SU-DHL-6 (cell line): ENCODE data around the gene SSNA1.
A peak's percentile ranks its signal among the peaks of the same experiment; 100 is the strongest.

Experiments used
- H2AFZ ChIP-seq: fragments of 200-600 bp; sonication (generic); 2 replicates; pipeline ENCODE4 v1.6.1; 2014; ENCODE audit warnings: low read depth, mild to moderate bottlenecking, moderate library complexity, mixed read lengths, antibody characterized with exemption, low read length; ENCODE audit not compliant: severe bottlenecking
- H3F3A ChIP-seq: fragments of 200-600 bp; shearing (Covaris generic); 2 replicates; pipeline ENCODE4 v1.6.0; 2016; ENCODE audit warnings: antibody characterized with exemption, mild to moderate bottlenecking; ENCODE audit not compliant: insufficient read depth
- H3K27ac ChIP-seq: fragments of 200-600 bp; sonication (generic); 2 replicates; pipeline ENCODE4 v1.5.1; 2016; ENCODE audit warnings: low read depth, mild to moderate bottlenecking, low read length, moderate library complexity, mixed read lengths
- H3K27me3 ChIP-seq: fragments of 200-600 bp; sonication (generic), shearing (Covaris generic); 2 replicates; pipeline ENCODE4 v1.6.0; 2014; ENCODE audit warnings: mild to moderate bottlenecking, low read length
- H3K36me3 ChIP-seq: fragments of 200-600 bp; sonication (generic); 2 replicates; pipeline ENCODE4 v1.6.1; 2014; ENCODE audit warnings: mild to moderate bottlenecking, low read length, mixed read lengths
- H3K4me2 ChIP-seq: fragments of 300-600, 200-600 bp; shearing (Covaris generic), sonication (generic); 2 replicates; pipeline ENCODE4 v1.6.0; 2014; ENCODE audit warnings: low read length, low read depth, mild to moderate bottlenecking; ENCODE audit not compliant: poor library complexity, severe bottlenecking
- H3K4me3 ChIP-seq: fragments of 200-600 bp; sonication (generic); 2 replicates; pipeline ENCODE4 v1.5.1; 2014; ENCODE audit warnings: antibody characterized with exemption, low read length, mild to moderate bottlenecking, mixed read lengths; ENCODE audit not compliant: insufficient read depth, poor library complexity, severe bottlenecking
- H3K79me2 ChIP-seq: fragments of 200-600 bp; sonication (generic); 2 replicates; pipeline ENCODE4 v1.6.1; 2014; ENCODE audit warnings: mild to moderate bottlenecking, low read length, moderate library complexity; ENCODE audit not compliant: insufficient read depth
- H3K9ac ChIP-seq: fragments of 200-600 bp; sonication (generic); 2 replicates; pipeline ENCODE4 v1.7.0; 2014; ENCODE audit warnings: mild to moderate bottlenecking, low read length
- H3K9me2 ChIP-seq: fragments of 200-600 bp; sonication (generic); replicated peaks from 2 replicates; pipeline ENCODE4 v1.6.1; 2014; ENCODE audit warnings: low read length; ENCODE audit not compliant: insufficient read depth
- H3K9me3 ChIP-seq: fragments of 200-600 bp; sonication (generic); 2 replicates; pipeline ENCODE4 v1.6.1; 2014; ENCODE audit warnings: low read length, mixed read lengths; ENCODE audit not compliant: insufficient read depth
- H4K20me1 ChIP-seq: fragments of 200-600 bp; sonication (generic); 2 replicates; pipeline ENCODE4 v1.6.1; 2014; ENCODE audit warnings: low read depth, mild to moderate bottlenecking, antibody characterized with exemption, low read length, moderate library complexity, mixed read lengths
- CTCF ChIP-seq: fragments of 200-600 bp; sonication (generic); IDR thresholded peaks from one replicate; pipeline ENCODE4 v1.5.1; 2017; ENCODE audit warnings: antibody characterized with exemption, mild to moderate bottlenecking, low read length, moderate library complexity; ENCODE audit not compliant: insufficient read depth, poor library complexity, severe bottlenecking
- EZH2phosphoT487 ChIP-seq: fragments of 200-600 bp; sonication (generic), shearing (Covaris generic); conservative IDR thresholded peaks from 2 replicates; pipeline ENCODE4 v1.6.1; 2018; ENCODE audit warnings: mild to moderate bottlenecking, antibody characterized with exemption, low read length, moderate library complexity, mixed read lengths

SSNA1 gene

GRCh38 chr9:137195525-137196220, 7.2 kb downstream of the SSNA1 start:
- TF ChIP-seq CTCF (no peak), EZH2phosphoT487 (no peak)
- H3K27ac ChIP-seq: no peak overlapping the region

DNA sequence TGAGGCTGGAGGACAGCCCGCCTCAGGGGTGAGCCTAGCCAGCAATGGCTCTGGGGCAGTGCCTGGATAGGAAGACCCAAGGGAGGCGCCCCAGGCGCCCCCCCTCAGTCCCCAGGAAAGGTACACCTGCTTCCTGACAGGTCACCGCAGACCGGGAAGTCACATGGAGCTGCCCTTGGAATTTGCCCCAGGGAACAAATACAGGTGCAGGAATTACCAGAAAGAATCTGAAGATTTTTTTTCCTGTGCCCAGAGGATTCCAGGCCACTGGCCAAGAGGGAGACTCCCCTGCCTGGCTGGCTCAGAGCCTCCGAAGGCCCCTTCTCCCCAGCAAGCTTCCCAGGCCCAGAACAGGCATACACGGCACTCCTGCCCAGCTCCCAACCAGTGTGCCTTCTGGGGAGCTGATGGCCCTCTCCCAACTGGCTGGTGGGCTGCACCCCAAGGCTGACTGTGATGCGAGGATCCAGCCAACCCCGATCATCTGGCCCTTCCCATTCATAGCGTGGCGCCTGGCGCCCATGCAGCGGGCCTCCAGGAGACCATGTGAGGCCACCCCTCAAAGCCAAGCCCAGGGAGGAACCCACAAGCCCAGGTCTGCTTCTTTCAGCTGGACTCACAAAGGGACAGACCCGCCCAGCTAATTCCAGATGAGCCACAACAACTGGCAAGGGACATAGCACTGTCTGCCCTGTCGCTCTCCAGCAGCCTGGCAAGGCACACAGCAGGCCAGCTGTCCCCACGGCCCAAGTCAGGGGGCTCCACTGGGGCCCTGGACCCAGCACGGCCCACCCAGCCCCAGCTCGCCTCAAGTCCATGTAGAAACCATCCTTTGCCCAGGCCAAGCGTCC, 9.8 kb downstream of the SSNA1 start:
- no peaks in the 10 kb centered on the region for H3K9me2 ChIP-seq
- H3K36me3 ChIP-seq: no peaks in the 10 kb centered on the region
- no peaks in the 10 kb centered on the region for H3K9me3 ChIP-seq
- no peak for TF ChIP-seq CTCF
- TF ChIP-seq EZH2phosphoT487: no peak
- peaks cover 12% of the 10 kb centered on the region for H3F3A ChIP-seq
- no peaks in the 10 kb centered on the region for H3K27me3 ChIP-seq
- no peak overlapping the region for H3K9ac ChIP-seq
- H3K27ac ChIP-seq: no peak overlapping the region
- peak overlapping the region; percentile 59 for H3K4me2 ChIP-seq
- H2AFZ ChIP-seq: no peak overlapping the region
- no peak overlapping the region for H3K4me3 ChIP-seq
- no peaks in the 10 kb centered on the region for H4K20me1 ChIP-seq
- no peaks in the 10 kb centered on the region; the same call in 1 of the 2 replicates for H3K79me2 ChIP-seq

More at GRCh38 chr9:137195525-137196220, 7.2 kb downstream of the SSNA1 start:
- Histone ChIP-seq H3K9ac (no peak overlapping the region), H2AFZ (no peak overlapping the region), H3K9me2 (no peaks in the 10 kb centered on the region), H3K36me3 (no peaks in the 10 kb centered on the region), H3K27me3 (no peaks in the 10 kb centered on the region), H3K4me2 (no peak overlapping the region), H3K4me3 (no peak overlapping the region), H3K9me3 (no peaks in the 10 kb centered on the region), H3F3A (no peaks in the 10 kb centered on the region), H3K79me2 (no peaks in the 10 kb centered on the region; the same call in 1 of the 2 replicates), H4K20me1 (no peaks in the 10 kb centered on the region)

DNA sequence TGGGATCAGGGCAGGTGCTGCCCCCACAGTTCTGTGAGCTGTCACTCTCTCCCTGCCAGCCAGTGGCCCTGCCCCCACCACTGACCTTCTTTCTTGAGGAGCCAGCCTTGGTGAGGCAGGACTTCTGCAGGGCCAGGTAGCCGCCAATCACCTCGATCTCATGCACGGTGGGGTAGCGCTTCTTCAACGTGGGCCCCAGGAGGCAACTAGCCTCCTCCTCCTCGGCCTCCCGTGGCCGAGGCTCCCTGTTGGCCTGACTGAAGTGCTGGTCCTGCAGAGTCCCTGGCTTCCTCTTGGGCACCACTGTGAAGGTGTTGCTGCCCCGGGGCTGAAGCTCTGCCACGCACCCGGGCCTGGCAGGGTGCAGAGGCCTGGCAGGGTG, 10.4 kb downstream of the SSNA1 start:
- Histone ChIP-seq H3K36me3 (no peaks in the 10 kb centered on the region), H3K9ac (no peak overlapping the region), H3K27ac (no peak overlapping the region), H3K4me3 (no peak overlapping the region), H3K27me3 (no peaks in the 10 kb centered on the region), H3F3A (peaks cover 12% of the 10 kb centered on the region), H4K20me1 (no peaks in the 10 kb centered on the region), H3K9me3 (no peaks in the 10 kb centered on the region), H3K4me2 (peak overlapping the region; percentile 59), H3K9me2 (no peaks in the 10 kb centered on the region), H3K79me2 (peaks cover 1% of the 10 kb centered on the region), H2AFZ (no peak overlapping the region)
- TF ChIP-seq CTCF (no peak), EZH2phosphoT487 (no peak)
